Renal cortex interstitium (tissue), 3 donors: Measurements from ENCODE around the gene TMEM92. TPM values are rescaled to one million over a fixed set of nuclear protein-coding genes. Genes with fewer than 3 reads are reported as not detected.

Experiments used
- polyA plus RNA-seq, 3 donors: library from polyadenylated mRNA; unstranded; fragments of 120-200 nt; gene quantifications; one replicate each; pipeline ENCODE4 v1.2.1, GENCODE V29; 2013; ENCODE audit not compliant: insufficient read length in 3 of 3

The TMEM92 gene
- polyA plus RNA-seq, 3 donors, result 1.7 to 3.3 (median 3.1) TPM

Other genes with a start within 250 kb of the TMEM92 start
- 100 to 1,000 TPM in 1 of 3 donors, 10 to 100 TPM in 2; 84.1 to 101 (median 93.0) TPM for gene ITGA3, start 218.4 kb upstream of the TMEM92 start, polyA plus RNA-seq
- gene PDK2, start 179.1 kb upstream of the TMEM92 start, polyA plus RNA-seq, result 100 to 1,000 TPM; 103 to 125 (median 110) TPM
- 10 to 100 TPM; 13.2 to 19.4 (median 18.6) TPM for gene SAMD14, start 144.3 kb upstream of the TMEM92 start, polyA plus RNA-seq
- gene PPP1R9B, start 123.8 kb upstream of the TMEM92 start, polyA plus RNA-seq, result 10 to 100 TPM; 39.5 to 59.3 (median 46.2) TPM
- 1 to 10 TPM in 1 of 3 donors, under 1 TPM in 2; 0.47 to 1.6 (median 0.98) TPM for gene SGCA, start 108.5 kb upstream of the TMEM92 start, polyA plus RNA-seq
- gene COL1A1, start 72.8 kb upstream of the TMEM92 start, polyA plus RNA-seq, result 100 to 1,000 TPM; 412 to 838 (median 505) TPM
- 10 to 100 TPM; 15.6 to 29.2 (median 25.7) TPM for gene XYLT2, start 71.7 kb downstream of the TMEM92 start, polyA plus RNA-seq
- 10 to 100 TPM; 71.1 to 81.8 (median 74.9) TPM for gene MRPL27, start 98.7 kb downstream of the TMEM92 start, polyA plus RNA-seq
- gene EME1, start 98.8 kb downstream of the TMEM92 start, polyA plus RNA-seq, result 10 to 100 TPM in 1 of 3 donors, 1 to 10 TPM in 2; 8.6 to 11.0 (median 9.5) TPM
- gene LRRC59, start 123.1 kb downstream of the TMEM92 start, polyA plus RNA-seq, result 10 to 100 TPM; 54.4 to 68.9 (median 64.5) TPM
- 100 to 1,000 TPM in 2 of 3 donors, 10 to 100 TPM in 1; 97.8 to 112 (median 110) TPM for gene ACSF2, start 151.8 kb downstream of the TMEM92 start, polyA plus RNA-seq
- 1 to 10 TPM; 2.1 to 5.4 (median 2.2) TPM for gene CHAD, start 194.4 kb downstream of the TMEM92 start, polyA plus RNA-seq
- 10 to 100 TPM; 46.9 to 62.7 (median 48.7) TPM for gene RSAD1, start 204.4 kb downstream of the TMEM92 start, polyA plus RNA-seq
- 1 to 10 TPM; 1.4 to 3.3 (median 2.2) TPM for gene MYCBPAP, start 234.0 kb downstream of the TMEM92 start, polyA plus RNA-seq